Measurements from ENCODE around the gene CBLC. TPM values are rescaled to one million over a fixed set of nuclear protein-coding genes. Genes with fewer than 3 reads are reported as not detected.

Gene CBLC
- total RNA-seq, 1 experiment from 2014 or later: not detected

GRCh38 chr19:44808463-44809371 is 31.0 kb downstream of the CBLC start, which contains the start of gene BCAM:
BCAM (plus strand) TSS chr19:44809103; CDS start chr19:44809125, 22 bp downstream.
- Histone ChIP-seq H3K36me3 (peaks cover 32% of the 10 kb centered on the region), H3K9me3 (replicated peaks) (no peaks in the 10 kb centered on the region), H3K27me3 (replicated peaks) (no peaks in the 10 kb centered on the region), H3K27ac (peak within 1 kb of the TSS; percentile 82), H3K4me1 (replicated peaks) (peaks cover 34% of the 10 kb centered on the region), H3K4me3 (peak within 1 kb of the TSS; percentile 76)
- peak; percentile 80 to 89 for DNase-seq (ENCODE audit: low read depth in 1 of 2, low spot score in 2 of 2)

- Histone ChIP-seq H3K9me3 (replicated peaks) (no peaks in the 10 kb centered on the region), H3K27me3 (replicated peaks) (no peaks in the 10 kb centered on the region), H3K27ac (no peak overlapping the region), H3K4me1 (replicated peaks) (peaks cover 34% of the 10 kb centered on the region), H3K36me3 (peaks cover 42% of the 10 kb centered on the region), H3K4me3 (peak overlapping the region; percentile 76)
- no peak for DNase-seq (ENCODE audit: low read depth in 1 of 2, low spot score in 2 of 2)
These were observed 32.0 kb downstream of the CBLC start for GRCh38 chr19:44809577-44810233.

- Histone ChIP-seq H3K36me3 (peaks cover 49% of the 10 kb centered on the region), H3K4me3 (no peak overlapping the region; the same call in 1 of the 2 replicates), H3K27me3 (replicated peaks) (no peaks in the 10 kb centered on the region), H3K27ac (no peak overlapping the region), H3K9me3 (replicated peaks) (no peaks in the 10 kb centered on the region), H3K4me1 (replicated peaks) (peaks cover 34% of the 10 kb centered on the region)
- DNase-seq (ENCODE audit: low read depth in 1 of 2, low spot score in 2 of 2): no peak
These were observed 32.8 kb downstream of the CBLC start for GRCh38 chr19:44810234-44811121.

GRCh38 chr19:44811122-44811419 is 33.4 kb downstream of the CBLC start:
- H3K4me1 ChIP-seq (replicated peaks): peaks cover 34% of the 10 kb centered on the region
- no peak overlapping the region for H3K27ac ChIP-seq
- H3K9me3 ChIP-seq (replicated peaks): no peaks in the 10 kb centered on the region
- peaks cover 55% of the 10 kb centered on the region for H3K36me3 ChIP-seq
- DNase-seq (ENCODE audit: low read depth in 1 of 2, low spot score in 2 of 2): no peak
- H3K4me3 ChIP-seq: no peak overlapping the region
- no peaks in the 10 kb centered on the region for H3K27me3 ChIP-seq (replicated peaks)

GRCh38 chr19:44812142-44812718 is 34.5 kb downstream of the CBLC start:
- DNase-seq (ENCODE audit: low read depth in 1 of 2, low spot score in 2 of 2): no peak
- Histone ChIP-seq H3K9me3 (replicated peaks) (no peaks in the 10 kb centered on the region), H3K27ac (no peak overlapping the region), H3K36me3 (peaks cover 59% of the 10 kb centered on the region), H3K4me1 (replicated peaks) (peaks cover 29% of the 10 kb centered on the region), H3K27me3 (replicated peaks) (no peaks in the 10 kb centered on the region), H3K4me3 (no peak overlapping the region)

- H3K4me1 ChIP-seq (replicated peaks): peaks cover 19% of the 10 kb centered on the region
- DNase-seq (ENCODE audit: low read depth in 1 of 2, low spot score in 2 of 2): no peak
- no peak overlapping the region for H3K27ac ChIP-seq
- H3K4me3 ChIP-seq: no peak overlapping the region
- H3K9me3 ChIP-seq (replicated peaks): no peaks in the 10 kb centered on the region
- peaks cover 62% of the 10 kb centered on the region for H3K36me3 ChIP-seq
- no peaks in the 10 kb centered on the region for H3K27me3 ChIP-seq (replicated peaks)
These were observed 35.6 kb downstream of the CBLC start for GRCh38 chr19:44813070-44813840.

- Histone ChIP-seq H3K4me3 (no peak overlapping the region), H3K4me1 (replicated peaks) (peaks cover 13% of the 10 kb centered on the region), H3K9me3 (replicated peaks) (no peaks in the 10 kb centered on the region), H3K27ac (no peak overlapping the region), H3K36me3 (peaks cover 66% of the 10 kb centered on the region), H3K27me3 (replicated peaks) (no peaks in the 10 kb centered on the region)
- no peak for DNase-seq (ENCODE audit: low read depth in 1 of 2, low spot score in 2 of 2)
These were observed 36.3 kb downstream of the CBLC start for GRCh38 chr19:44813841-44814470.

- Histone ChIP-seq H3K36me3 (peaks cover 69% of the 10 kb centered on the region), H3K27me3 (replicated peaks) (no peaks in the 10 kb centered on the region), H3K9me3 (replicated peaks) (no peaks in the 10 kb centered on the region), H3K4me1 (replicated peaks) (peaks cover 8% of the 10 kb centered on the region), H3K4me3 (no peak overlapping the region), H3K27ac (no peak overlapping the region)
- no peak for DNase-seq (ENCODE audit: low read depth in 1 of 2, low spot score in 2 of 2)
These were observed 36.8 kb downstream of the CBLC start for GRCh38 chr19:44814517-44814916.

- no peak overlapping the region for H3K4me3 ChIP-seq
- H3K4me1 ChIP-seq (replicated peaks): no peaks in the 10 kb centered on the region
- no peak for DNase-seq (ENCODE audit: low read depth in 1 of 2, low spot score in 2 of 2)
- H3K27me3 ChIP-seq (replicated peaks): no peaks in the 10 kb centered on the region
- H3K9me3 ChIP-seq (replicated peaks): no peaks in the 10 kb centered on the region
- H3K27ac ChIP-seq: no peak overlapping the region
- H3K36me3 ChIP-seq: peaks cover 63% of the 10 kb centered on the region
These were observed 38.6 kb downstream of the CBLC start for GRCh38 chr19:44816301-44816700.

GRCh38 chr19:44817725-44818465 is 40.2 kb downstream of the CBLC start:
- Histone ChIP-seq H3K27me3 (replicated peaks) (no peaks in the 10 kb centered on the region), H3K27ac (no peak overlapping the region), H3K4me3 (no peak overlapping the region), H3K4me1 (replicated peaks) (peaks cover 12% of the 10 kb centered on the region), H3K9me3 (replicated peaks) (no peaks in the 10 kb centered on the region), H3K36me3 (peaks cover 53% of the 10 kb centered on the region)
- DNase-seq (ENCODE audit: low read depth in 1 of 2, low spot score in 2 of 2): no peak

GRCh38 chr19:44818466-44819031 is 40.9 kb downstream of the CBLC start:
- peaks cover 46% of the 10 kb centered on the region for H3K36me3 ChIP-seq
- H3K9me3 ChIP-seq (replicated peaks): no peaks in the 10 kb centered on the region
- H3K4me3 ChIP-seq: no peak overlapping the region
- peaks cover 16% of the 10 kb centered on the region for H3K4me1 ChIP-seq (replicated peaks)
- DNase-seq (ENCODE audit: low read depth in 1 of 2, low spot score in 2 of 2): no peak
- no peak overlapping the region for H3K27ac ChIP-seq
- H3K27me3 ChIP-seq (replicated peaks): no peaks in the 10 kb centered on the region
